AML-193 (cell line): ENCODE data around the gene ADAMTSL3.
"Not testable (repeated sequence)": the region's sequence is repeated elsewhere in the genome, so short reads cannot be mapped to it uniquely, and the experiment has no call there.

ENCODE experiments used
- DNase-seq, 2 experiments: peaks; one replicate each; lab custom pipeline; 2025; lab: John Stamatoyannopoulos, UW

The ADAMTSL3 gene

DNA sequence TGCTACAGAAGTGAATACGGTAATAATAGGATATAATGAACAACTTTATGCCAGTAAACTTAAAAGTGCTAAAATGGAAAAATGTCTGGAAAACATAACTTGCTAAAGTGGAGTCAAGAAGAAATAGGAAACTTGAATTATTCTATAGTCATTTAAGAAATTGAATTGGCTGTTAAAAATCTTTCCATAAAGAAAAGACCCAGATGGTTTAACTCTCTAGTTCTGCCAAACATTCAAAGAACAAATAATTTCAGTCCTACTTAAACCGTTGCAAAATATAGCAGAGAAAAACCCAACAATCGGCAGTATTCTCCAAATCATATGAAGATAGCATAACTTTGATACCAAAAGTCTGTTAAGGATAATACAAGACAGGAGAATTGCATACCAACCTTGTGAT is 432.1 kb downstream of the ADAMTSL3 start:
- DNase-seq = not testable (repeated sequence)
